Measurements from ENCODE around the gene LAMA2.

DNA sequence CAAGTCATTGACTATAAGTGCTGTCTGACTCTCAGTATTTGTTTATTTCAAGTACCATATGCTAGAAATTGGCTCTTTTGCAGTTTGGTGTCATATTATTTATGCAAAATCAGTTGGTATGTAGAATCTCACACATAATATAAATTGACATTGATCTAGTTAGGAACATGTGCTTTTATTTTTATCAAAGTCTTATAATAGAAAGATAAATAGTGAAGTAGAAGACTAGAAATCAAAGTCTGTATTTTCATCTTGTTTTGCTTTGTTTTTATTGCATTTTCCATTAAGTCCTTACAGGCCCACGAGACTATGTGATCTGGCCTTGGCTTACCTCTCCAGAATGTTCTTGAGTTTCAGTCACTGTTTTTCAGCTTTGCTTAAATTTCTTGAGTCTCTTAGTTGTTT is 300.3 kb downstream of the LAMA2 start:
- no peak for TF ChIP-seq POLR2AphosphoS5 (IDR thresholded peaks at IDR 0.05)
- TF ChIP-seq, protein P1, sequence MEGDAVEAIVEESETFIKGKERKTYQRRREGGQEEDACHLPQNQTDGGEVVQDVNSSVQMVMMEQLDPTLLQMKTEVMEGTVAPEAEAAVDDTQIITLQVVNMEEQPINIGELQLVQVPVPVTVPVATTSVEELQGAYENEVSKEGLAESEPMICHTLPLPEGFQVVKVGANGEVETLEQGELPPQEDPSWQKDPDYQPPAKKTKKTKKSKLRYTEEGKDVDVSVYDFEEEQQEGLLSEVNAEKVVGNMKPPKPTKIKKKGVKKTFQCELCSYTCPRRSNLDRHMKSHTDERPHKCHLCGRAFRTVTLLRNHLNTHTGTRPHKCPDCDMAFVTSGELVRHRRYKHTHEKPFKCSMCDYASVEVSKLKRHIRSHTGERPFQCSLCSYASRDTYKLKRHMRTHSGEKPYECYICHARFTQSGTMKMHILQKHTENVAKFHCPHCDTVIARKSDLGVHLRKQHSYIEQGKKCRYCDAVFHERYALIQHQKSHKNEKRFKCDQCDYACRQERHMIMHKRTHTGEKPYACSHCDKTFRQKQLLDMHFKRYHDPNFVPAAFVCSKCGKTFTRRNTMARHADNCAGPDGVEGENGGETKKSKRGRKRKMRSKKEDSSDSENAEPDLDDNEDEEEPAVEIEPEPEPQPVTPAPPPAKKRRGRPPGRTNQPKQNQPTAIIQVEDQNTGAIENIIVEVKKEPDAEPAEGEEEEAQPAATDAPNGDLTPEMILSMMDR (IDR thresholded peaks at IDR 0.05), result no peak

All from suprapubic skin (tissue), 3 donors.